Endometrial microvascular endothelial cells (primary cell): ENCODE data around the gene ATRN. TPM values are rescaled to one million over a fixed set of nuclear protein-coding genes. Genes with fewer than 3 reads are reported as not detected.

Experiments used
- in situ Hi-C: cut with HindIII; loops from 2 replicates; pipeline ENCODE4 v1.10.0; 2017; ENCODE audit warnings: low sequenced_read_pairs, low pct_unique_long_range_greater_than_20kb; ENCODE audit errors: inconsistent ontology term
- total RNA-seq: library from RNA; depleted of rRNA; stranded (reverse); fragments of >200 nt; gene quantifications from one replicate; pipeline ENCODE4 v1.2.3, GENCODE V29; 2015; ENCODE audit errors: inconsistent ontology term

Gene ATRN
- total RNA-seq, 1 donor from 2014 or later: 22.8 TPM

GRCh38 chr20:3551681-3552434 is 81.0 kb downstream of the ATRN start:
- in situ Hi-C loops: no loop called here

- in situ Hi-C loops: no loop called here
Observed at GRCh38 chr20:3553663-3554062, 82.8 kb downstream of the ATRN start.

- in situ Hi-C loops: no loop called here
Observed at GRCh38 chr20:3557237-3557785, 86.5 kb downstream of the ATRN start.

GRCh38 chr20:3559231-3559630 is 88.4 kb downstream of the ATRN start:
- in situ Hi-C loops: no loop called here

- in situ Hi-C loops: no loop called here
Observed at GRCh38 chr20:3559637-3560036, 88.8 kb downstream of the ATRN start.

GRCh38 chr20:3560162-3560561 is 89.3 kb downstream of the ATRN start:
- in situ Hi-C loops: no loop called here

GRCh38 chr20:3560578-3560977 is 89.8 kb downstream of the ATRN start:
- in situ Hi-C loops: no loop called here

GRCh38 chr20:3563133-3563532 is 92.3 kb downstream of the ATRN start:
- in situ Hi-C loops: no loop called here

GRCh38 chr20:3563548-3564177 is 92.8 kb downstream of the ATRN start:
- in situ Hi-C loops: no loop called here

- in situ Hi-C loops: no loop called here
Observed at GRCh38 chr20:3565851-3566250, 95.0 kb downstream of the ATRN start.

- in situ Hi-C loops: no loop called here
Observed at GRCh38 chr20:3572151-3572550, 101.3 kb downstream of the ATRN start.

- in situ Hi-C loops: no loop called here
Observed at GRCh38 chr20:3576363-3576762, 105.5 kb downstream of the ATRN start.

- in situ Hi-C loops: no loop called here
Observed at GRCh38 chr20:3577366-3577765, 106.5 kb downstream of the ATRN start.

GRCh38 chr20:3580412-3580811 is 109.6 kb downstream of the ATRN start:
- in situ Hi-C loops: no loop called here

- in situ Hi-C loops: no loop called here
Observed at GRCh38 chr20:3583765-3584164, 112.9 kb downstream of the ATRN start.

GRCh38 chr20:3586093-3586492 is 115.3 kb downstream of the ATRN start:
- in situ Hi-C loops: no loop called here

GRCh38 chr20:3590164-3590563 is 119.3 kb downstream of the ATRN start:
- in situ Hi-C loops: no loop called here

- in situ Hi-C loops: no loop called here
Observed at GRCh38 chr20:3592931-3593330, 122.1 kb downstream of the ATRN start.

GRCh38 chr20:3595541-3595940 is 124.7 kb downstream of the ATRN start:
- in situ Hi-C loops: no loop called here

GRCh38 chr20:3603108-3603507 is 132.3 kb downstream of the ATRN start:
- in situ Hi-C loops: no loop called here
